LNCAP (cell line): ENCODE results near the gene PKDCC.

Experiments used
- CTCF ChIP-seq: fragments of 450-650 bp; IDR thresholded peaks from 2 replicates; pipeline ENCODE4 v1.5.1; 2017; ENCODE audit warnings: mild to moderate bottlenecking

PKDCC gene

GRCh38 chr2:42047488-42048298 lies at the start of gene PKDCC:
Gene PKDCC (plus strand): TSS chr2:42048021. CDS start chr2:42048200, 179 bp downstream.
- no peak for TF ChIP-seq CTCF

GRCh38 chr2:41998186-41999127 lies 49.4 kb upstream of the PKDCC start:
- TF ChIP-seq CTCF: no peak

- TF ChIP-seq CTCF: no peak
Measured at GRCh38 chr2:41999128-41999480, 48.7 kb upstream of the PKDCC start.

GRCh38 chr2:41999592-42000281 lies 48.1 kb upstream of the PKDCC start:
- TF ChIP-seq CTCF: no peak

GRCh38 chr2:42001711-42002201 lies 46.1 kb upstream of the PKDCC start:
- TF ChIP-seq CTCF: no peak

GRCh38 chr2:42007551-42007950 lies 40.3 kb upstream of the PKDCC start:
- no peak for TF ChIP-seq CTCF
